Heart left ventricle (tissue), 13 donors: Measurements from ENCODE around the gene SORCS1.

ENCODE experiments used
- CTCF ChIP-seq, 12 donors: fragments of 200-600 bp; sonication (generic) in 4 of 12; IDR thresholded peaks; one replicate each; pipeline versions ENCODE4 v1.5.0 to v1.8.0; 2018 to 2022; ENCODE audit warnings: antibody characterized with exemption in 12 of 12, mild to moderate bottlenecking in 5 of 12
- POLR2A ChIP-seq, 2 donors: fragments of 450-650 bp; IDR thresholded peaks; one replicate each; pipeline ENCODE4 v1.6.1; 2017; ENCODE audit warnings: antibody characterized with exemption in 2 of 2, mild to moderate bottlenecking in 2 of 2, moderate library complexity in 2 of 2
- donor health status: ischemic (EF 13 %, LVEDD 7.1; RV severe dilation, severe dysfunction).
- donor health status: DM: no; HTN: yes; CAD: no.
- donor health status: DM: no; HTN: no; CAD: no.
- donor health status: ischemic (EF 25% LVEDD 6.9; RV normal size, moderate dysfunction).
- donor health status: ischemic (EF 25% LVEDD 5.7; RV mildly dilated, moderate dysfunction).
- donor health status: ischemic (EF 35%, LVEDD 5.7; RV mildly dilated, moderate dysfunction).
- donor health status: nonischemic (EF 11% LVEDD 7.7; RV severe dilation, severe dysfunction).
- donor health status: DM: yes; HTN: yes; CAD: no.
- donor health status: PGD.
- donor health status: ischemic (EF 29% LVEDD 5.4; RV normal size, mild dysfunction).
- donor health status: nonischemic (EF 23%, LVEDD 6.1; RV moderate dilation, normal function).

- no peak for TF ChIP-seq CTCF (IDR thresholded peaks at IDR 0.05)
- no peak for TF ChIP-seq POLR2A (IDR thresholded peaks at IDR 0.05)
These were observed 292.3 kb downstream of the SORCS1 start for GRCh38 chr10:106872176-106872575.
